VCaP (cell line): ENCODE results near the gene ZNF83.
"Not testable (repeated sequence)": the region's sequence is repeated elsewhere in the genome, so short reads cannot be mapped to it uniquely, and the experiment has no call there.

Experiments used
- H3K27ac ChIP-seq: fragments of 450-650 bp; 2 replicates; pipeline ENCODE4 v1.5.1; 2017
- CTCF ChIP-seq: fragments of 450-650 bp; conservative IDR thresholded peaks from 2 replicates; pipeline ENCODE4 v1.5.1; 2017; ENCODE audit warnings: mild to moderate bottlenecking, moderate library complexity

The ZNF83 gene

GRCh38 chr19:52637718-52638585, at the start of gene ZNF83:
Gene ZNF83 (minus strand): TSS chr19:52638355.
- H3K27ac ChIP-seq = peak within 1 kb of the TSS; percentile 79
- TF ChIP-seq CTCF = no peak

GRCh38 chr19:52687684-52688083, 49.5 kb upstream of the ZNF83 start:
- H3K27ac ChIP-seq = peak overlapping the region; percentile 89
- TF ChIP-seq CTCF = no peak

DNA sequence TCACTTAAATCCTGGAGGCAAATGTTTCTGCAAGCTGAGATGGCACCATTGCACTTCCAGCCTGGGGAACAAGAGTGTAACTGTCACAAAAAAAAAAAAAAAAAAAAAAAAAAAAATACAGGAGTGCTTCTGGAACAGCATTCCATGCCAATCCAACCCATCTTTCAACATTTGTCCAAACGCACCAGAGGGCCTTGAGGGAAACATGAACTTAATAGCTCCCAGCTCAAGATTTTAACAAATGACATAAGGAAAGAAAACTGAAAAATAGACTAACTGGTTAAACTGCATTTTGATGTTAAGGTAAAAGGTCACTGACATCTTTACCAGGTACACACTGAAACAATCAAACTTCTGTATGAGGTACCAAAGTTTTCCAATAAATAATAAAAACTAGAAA, 47.7 kb upstream of the ZNF83 start:
- H3K27ac ChIP-seq = peak overlapping the region; percentile 77
- no peak for TF ChIP-seq CTCF

- H3K27ac ChIP-seq = not testable (repeated sequence)
Measured at GRCh38 chr19:52681216-52681615, 43.1 kb upstream of the ZNF83 start.

- no peak overlapping the region for H3K27ac ChIP-seq
- no peak for TF ChIP-seq CTCF
Measured at GRCh38 chr19:52679598-52679997, 41.4 kb upstream of the ZNF83 start.

GRCh38 chr19:52675239-52675638, 37.1 kb upstream of the ZNF83 start:
- not testable (repeated sequence) for H3K27ac ChIP-seq

DNA sequence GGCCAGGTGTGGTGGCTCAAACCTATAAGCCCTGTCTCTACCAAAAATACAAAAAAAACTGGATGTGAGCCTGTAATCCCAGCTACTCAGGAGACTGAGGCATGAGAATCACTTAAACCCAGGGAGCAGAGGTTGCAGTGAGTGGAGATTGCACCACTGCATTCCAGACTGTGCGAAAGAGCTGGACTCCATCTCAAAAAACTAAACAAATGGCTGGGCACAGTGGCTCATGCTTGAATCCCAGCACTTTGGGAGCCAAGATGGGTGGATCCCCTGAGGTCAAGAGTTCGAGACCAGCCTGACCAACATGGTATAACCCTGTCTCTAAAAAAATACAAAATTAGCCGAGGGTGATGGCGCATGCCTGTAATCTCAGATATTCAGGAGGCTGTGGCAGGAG, 34.9 kb upstream of the ZNF83 start:
- H3K27ac ChIP-seq = no peak overlapping the region
- no peak for TF ChIP-seq CTCF

DNA sequence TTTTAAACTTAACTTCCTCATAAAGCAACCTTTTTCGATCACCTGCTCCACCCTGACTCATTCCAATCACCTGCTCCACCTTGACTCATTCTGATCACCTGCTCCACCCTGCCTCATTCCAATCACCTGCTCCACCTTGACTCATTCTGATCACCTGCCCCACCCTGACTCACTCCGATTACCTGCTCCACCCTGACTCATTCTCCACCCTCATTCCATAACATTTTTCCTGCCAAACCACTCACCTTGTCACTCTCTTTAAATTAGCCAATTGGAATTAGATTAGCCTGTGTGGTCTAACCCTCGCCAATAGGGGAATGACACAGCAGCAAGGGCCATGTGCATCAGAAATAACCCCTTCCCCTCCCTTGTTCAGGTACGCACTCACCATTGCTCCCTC, 31.9 kb upstream of the ZNF83 start:
- H3K27ac ChIP-seq = no peak overlapping the region
- TF ChIP-seq CTCF = no peak

- TF ChIP-seq CTCF = no peak
- no peak overlapping the region for H3K27ac ChIP-seq
Measured at GRCh38 chr19:52669586-52669985, 31.4 kb upstream of the ZNF83 start.
